Esophagus squamous epithelium (tissue), 5 donors: ENCODE results near the gene CES2. TPM values are rescaled to one million over a fixed set of nuclear protein-coding genes. Genes with fewer than 3 reads are reported as not detected.

ENCODE experiments used
- DNase-seq: peaks from one replicate; lab custom pipeline; 2025; lab: John Stamatoyannopoulos, UW
- H3K27ac ChIP-seq, 4 donors: fragments of 200-600 bp; sonication (generic); one replicate each; pipeline ENCODE4 v1.5.1; 2016 to 2019; ENCODE audit warnings: mild to moderate bottlenecking in 1 of 4
- H3K27me3 ChIP-seq, 4 donors: fragments of 200-600 bp; sonication (generic); 1 replicate in 3 of 4; 2 replicates in 1 of 4; pipeline versions ENCODE4 v1.5.1 to v1.6.0; 2017 to 2021; ENCODE audit warnings: antibody characterized with exemption in 1 of 4
- H3K36me3 ChIP-seq, 3 donors: fragments of 200-600 bp; sonication (generic); one replicate each; pipeline ENCODE4 v1.5.1; 2016 to 2019
- H3K4me1 ChIP-seq, 3 donors: fragments of 200-600 bp; sonication (generic); one replicate each; pipeline ENCODE4 v1.5.1; 2017 to 2019
- H3K4me3 ChIP-seq, 4 donors: fragments of 200-600 bp; sonication (generic); 1 replicate in 3 of 4; 2 replicates in 1 of 4; pipeline ENCODE4 v1.5.1; 2016 to 2019; ENCODE audit warnings: mild to moderate bottlenecking in 2 of 4, moderate library complexity in 1 of 4
- H3K9me3 ChIP-seq, 3 donors: fragments of 200-600 bp; sonication (generic); one replicate each; pipeline ENCODE4 v1.5.1; 2016 to 2019
- POLR2A ChIP-seq, 4 donors: fragments of 450-650 bp; IDR thresholded peaks; one replicate each; pipeline ENCODE4 v1.6.1; 2017; ENCODE audit warnings: antibody characterized with exemption in 4 of 4, mild to moderate bottlenecking in 4 of 4, moderate library complexity in 3 of 4
- WGBS, 2 donors: methylation state at CpG; one replicate each; pipeline ENCODE4 v1.1.5; 2018; 5-methylcytosine and 5-hydroxymethylcytosine counted together
- intact Hi-C: fragments of 100-400 bp; cut with DNase I; formaldehyde crosslinking; loops from one replicate; pipeline ENCODE4 v1.15.0; 2022
- total RNA-seq, 4 donors: library from RNA; depleted of rRNA; stranded (reverse); fragments of >200 nt; gene quantifications; one replicate each; pipeline ENCODE4 v1.1.0, GENCODE V29; 2016
- TF ChIP-seq, protein P1 (sequence below), 6 experiments: fragments of 450-650 bp in 4 of 6; fragments of 200-600 bp in 2 of 6; sonication (generic) in 2 of 6; IDR thresholded peaks; one replicate each; pipeline ENCODE4 v1.5.1; 2016 to 2019; ENCODE audit warnings: antibody characterized with exemption in 6 of 6, mild to moderate bottlenecking in 4 of 6, moderate library complexity in 4 of 6
- donor health status: DM: yes; HTN: yes; CAD: no.

CES2 gene
- total RNA-seq, 4 donors from 2014 or later, result 120 to 250 (median 170) TPM

DNA sequence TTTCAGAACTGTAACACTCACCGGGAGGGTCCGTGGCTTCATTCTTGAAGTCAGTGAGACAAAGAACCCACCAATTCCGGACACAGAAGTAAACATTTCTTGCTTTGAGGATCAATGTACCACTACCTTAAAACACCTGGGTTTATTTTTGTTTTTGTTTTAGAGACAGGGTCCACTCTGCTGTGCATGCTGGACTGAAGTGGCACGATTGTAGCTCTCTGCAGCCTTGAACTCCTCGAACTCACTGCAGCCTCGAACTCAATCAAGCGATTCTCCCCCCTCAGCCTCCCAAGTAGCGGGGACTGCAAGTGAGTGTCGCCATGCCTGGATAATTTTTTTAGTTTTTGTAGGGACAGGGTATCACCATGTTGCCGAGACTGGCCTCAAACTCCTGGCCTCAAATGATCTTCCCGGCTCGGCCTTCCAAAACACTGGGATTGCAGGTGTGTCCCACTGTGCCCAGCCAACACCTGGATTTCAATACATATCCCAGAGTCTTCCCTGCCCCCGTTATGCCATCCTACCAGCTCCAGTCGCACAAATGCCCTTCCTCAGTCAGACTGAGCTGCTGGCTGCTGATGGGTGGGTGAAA is 40.1 kb downstream of the CES2 start:
- DNase-seq, result no peak
- peaks cover 0 to 13% (median 0%) of the 10 kb centered on the region in 4 donors for H3K27me3 ChIP-seq
- intact Hi-C loops, result loop anchor here (5.0 kb wide), 1 partner anchor 182 kb away; the partner anchor contains the start of genes FBXL8 and TRADD

DNA sequence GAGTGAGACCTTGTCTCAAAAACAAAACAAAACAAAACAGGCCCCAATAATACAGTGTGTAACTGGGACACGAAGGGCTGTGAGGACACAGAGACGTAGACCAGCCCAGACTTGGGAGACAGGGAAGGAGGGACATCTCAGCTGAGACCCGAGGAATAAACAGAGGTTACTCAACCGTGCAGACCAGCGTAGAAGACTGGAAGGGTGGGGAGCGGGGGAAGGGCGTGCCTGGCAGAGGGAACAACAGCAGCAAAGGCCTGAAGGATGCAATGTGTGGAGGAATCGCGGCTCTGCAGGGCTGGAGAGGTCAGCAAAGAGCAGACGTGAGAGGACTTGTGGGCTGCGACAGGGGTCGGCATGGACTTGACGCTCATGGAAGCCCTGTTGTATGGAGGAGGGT is 41.4 kb downstream of the CES2 start:
- 46 to 48% methylated on average over 13 of the region's 13 CpGs for WGBS, 2 donors
- Histone ChIP-seq H3K4me1 (peaks cover 4 to 31% (median 5%) of the 10 kb centered on the region in 3 donors), H3K27ac (no peak overlapping the region), H3K27me3 (peaks cover 0 to 13% (median 0%) of the 10 kb centered on the region in 4 donors), H3K9me3 (no peaks in the 10 kb centered on the region), H3K4me3 (no peak overlapping the region), H3K36me3 (no peaks in the 10 kb centered on the region)
- TF ChIP-seq, protein P1, sequence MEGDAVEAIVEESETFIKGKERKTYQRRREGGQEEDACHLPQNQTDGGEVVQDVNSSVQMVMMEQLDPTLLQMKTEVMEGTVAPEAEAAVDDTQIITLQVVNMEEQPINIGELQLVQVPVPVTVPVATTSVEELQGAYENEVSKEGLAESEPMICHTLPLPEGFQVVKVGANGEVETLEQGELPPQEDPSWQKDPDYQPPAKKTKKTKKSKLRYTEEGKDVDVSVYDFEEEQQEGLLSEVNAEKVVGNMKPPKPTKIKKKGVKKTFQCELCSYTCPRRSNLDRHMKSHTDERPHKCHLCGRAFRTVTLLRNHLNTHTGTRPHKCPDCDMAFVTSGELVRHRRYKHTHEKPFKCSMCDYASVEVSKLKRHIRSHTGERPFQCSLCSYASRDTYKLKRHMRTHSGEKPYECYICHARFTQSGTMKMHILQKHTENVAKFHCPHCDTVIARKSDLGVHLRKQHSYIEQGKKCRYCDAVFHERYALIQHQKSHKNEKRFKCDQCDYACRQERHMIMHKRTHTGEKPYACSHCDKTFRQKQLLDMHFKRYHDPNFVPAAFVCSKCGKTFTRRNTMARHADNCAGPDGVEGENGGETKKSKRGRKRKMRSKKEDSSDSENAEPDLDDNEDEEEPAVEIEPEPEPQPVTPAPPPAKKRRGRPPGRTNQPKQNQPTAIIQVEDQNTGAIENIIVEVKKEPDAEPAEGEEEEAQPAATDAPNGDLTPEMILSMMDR (IDR thresholded peaks at IDR 0.05), result no peak
- no peak for TF ChIP-seq POLR2A (IDR thresholded peaks at IDR 0.05)
- no peak for DNase-seq
- intact Hi-C loops, result loop anchor here (5.0 kb wide), 1 partner anchor 181 kb away; the partner anchor contains the start of genes FBXL8 and TRADD

More for the DNA sequence above, 40.1 kb downstream of the CES2 start:
- 82 to 87% methylated on average over 10 to 12 of the region's 14 CpGs for WGBS, 2 donors
- Histone ChIP-seq H3K4me3 (no peak overlapping the region), H3K9me3 (no peaks in the 10 kb centered on the region), H3K36me3 (no peaks in the 10 kb centered on the region), H3K27ac (no peak overlapping the region), H3K4me1 (peaks cover 4 to 31% (median 5%) of the 10 kb centered on the region in 3 donors)
- no peak for TF ChIP-seq POLR2A (IDR thresholded peaks at IDR 0.05)
- TF ChIP-seq, protein P1 (IDR thresholded peaks at IDR 0.05), result no peak

GRCh38 chr16:66977341-66978113 is 42.2 kb downstream of the CES2 start:
- H3K4me1 ChIP-seq, result peaks cover 4 to 31% (median 5%) of the 10 kb centered on the region in 3 donors
- WGBS, 2 donors, result 12% methylated on average over 8 of the region's 15 CpGs
- no peak overlapping the region for H3K27ac ChIP-seq
- no peak overlapping the region for H3K4me3 ChIP-seq
- intact Hi-C loops, result loop anchor here (5.0 kb wide), 1 partner anchor 180 kb away; the partner anchor contains the start of genes FBXL8 and TRADD
- TF ChIP-seq, protein P1 (IDR thresholded peaks at IDR 0.05), result peak; percentile 79 to 99 (median 98)
- TF ChIP-seq POLR2A (IDR thresholded peaks at IDR 0.05), result no peak
- DNase-seq, result peak; percentile 39
- no peaks in the 10 kb centered on the region for H3K36me3 ChIP-seq
- peaks cover 0 to 13% (median 0%) of the 10 kb centered on the region in 4 donors for H3K27me3 ChIP-seq
- H3K9me3 ChIP-seq, result no peaks in the 10 kb centered on the region

DNA sequence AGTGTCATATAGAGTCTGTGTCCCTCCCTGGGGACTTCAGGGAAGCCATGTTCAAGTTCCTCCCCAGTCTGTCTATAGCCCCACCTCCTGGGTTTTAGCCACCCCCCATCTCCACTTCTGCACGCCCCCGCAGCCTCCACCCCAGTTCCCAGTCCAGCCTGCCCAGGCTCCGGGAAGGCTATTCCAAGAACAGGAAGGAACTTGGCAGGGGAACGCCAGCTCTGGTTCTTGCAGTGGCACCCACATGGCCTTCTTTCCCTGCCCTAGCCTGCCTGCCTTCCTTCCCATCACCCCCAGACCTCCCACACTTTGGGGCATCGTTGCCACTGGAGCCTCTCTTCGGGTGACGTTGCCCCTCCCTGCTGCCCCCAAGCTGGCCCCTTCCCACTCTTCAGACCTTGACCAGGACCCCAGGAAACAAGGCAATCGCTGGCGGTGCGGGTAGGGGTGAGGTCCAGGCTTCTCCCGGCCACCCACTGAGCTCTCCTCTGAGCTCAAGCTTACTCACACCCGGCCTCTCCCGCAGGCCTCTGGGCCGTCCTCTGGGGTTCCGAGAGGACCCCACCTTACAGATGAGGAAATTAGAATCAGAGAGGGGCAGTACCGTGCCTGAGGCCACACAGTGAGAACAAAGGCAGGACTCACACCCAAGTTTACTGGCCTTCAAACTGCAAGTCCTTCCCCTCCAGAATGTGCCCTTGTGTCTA is 43.8 kb downstream of the CES2 start:
- TF ChIP-seq, protein P1 (IDR thresholded peaks at IDR 0.05), result no peak
- TF ChIP-seq POLR2A (IDR thresholded peaks at IDR 0.05), result no peak
- H3K27ac ChIP-seq, result peak overlapping the region in 2 of 4 donors; percentile 3 to 52
- DNase-seq, result no peak
- intact Hi-C loops, result loop anchor here (5.0 kb wide), 1 partner anchor 178 kb away; the partner anchor contains the start of genes FBXL8 and TRADD
- WGBS, 2 donors, result 33 to 52% methylated on average over 3 to 7 of the region's 16 CpGs
- no peak overlapping the region for H3K4me3 ChIP-seq
- peaks cover 4 to 31% (median 5%) of the 10 kb centered on the region in 3 donors for H3K4me1 ChIP-seq
- no peaks in the 10 kb centered on the region for H3K36me3 ChIP-seq
- no peaks in the 10 kb centered on the region for H3K9me3 ChIP-seq
- peaks cover 0 to 4% (median 0%) of the 10 kb centered on the region in 4 donors for H3K27me3 ChIP-seq
